ENCODE data around the gene SNX8.

The SNX8 gene

GRCh38 chr7:2247141-2247995 is 66.9 kb downstream of the SNX8 start:
- in situ Hi-C loops (cut with MboI; ENCODE audit: low sequenced_read_pairs), result no loop called here
- peak in 1 of 2 experiments; percentile 69 for DNase-seq (ENCODE audit: low spot score in 2 of 2)
- Histone ChIP-seq H3K27me3 (ENCODE audit: low read depth) (no peaks in the 10 kb centered on the region), H3K36me3 (replicated peaks) (no peaks in the 10 kb centered on the region; the same call in none of the 2 replicates), H3K4me3 (no peak overlapping the region), H3K4me1 (peaks cover 4% of the 10 kb centered on the region; the same call in 1 of the 2 replicates), H3K9me3 (no peaks in the 10 kb centered on the region)

GRCh38 chr7:2245883-2246675 is 68.2 kb downstream of the SNX8 start:
- in situ Hi-C loops (cut with MboI; ENCODE audit: low sequenced_read_pairs), result no loop called here
- no peak for DNase-seq (ENCODE audit: low spot score in 2 of 2)
- peaks cover 4% of the 10 kb centered on the region for H3K36me3 ChIP-seq (replicated peaks)
- no peaks in the 10 kb centered on the region for H3K9me3 ChIP-seq
- no peak overlapping the region for H3K4me3 ChIP-seq
- peaks cover 4% of the 10 kb centered on the region; the same call in 1 of the 2 replicates for H3K4me1 ChIP-seq
- no peaks in the 10 kb centered on the region for H3K27me3 ChIP-seq (ENCODE audit: low read depth)

GRCh38 chr7:2244404-2244995 is 69.7 kb downstream of the SNX8 start:
- H3K4me1 ChIP-seq, result peaks cover 4% of the 10 kb centered on the region; the same call in 1 of the 2 replicates
- no peak for DNase-seq (ENCODE audit: low spot score in 2 of 2)
- H3K9me3 ChIP-seq, result no peaks in the 10 kb centered on the region
- H3K27me3 ChIP-seq (ENCODE audit: low read depth), result no peaks in the 10 kb centered on the region
- in situ Hi-C loops (cut with MboI; ENCODE audit: low sequenced_read_pairs), result no loop called here
- H3K36me3 ChIP-seq (replicated peaks), result peaks cover 16% of the 10 kb centered on the region
- no peak overlapping the region for H3K4me3 ChIP-seq

GRCh38 chr7:2243458-2243857 is 70.8 kb downstream of the SNX8 start:
- no peak for DNase-seq (ENCODE audit: low spot score in 2 of 2)
- H3K4me1 ChIP-seq, result peaks cover 4% of the 10 kb centered on the region; the same call in 1 of the 2 replicates
- H3K27me3 ChIP-seq (ENCODE audit: low read depth), result no peaks in the 10 kb centered on the region
- peaks cover 23% of the 10 kb centered on the region for H3K36me3 ChIP-seq (replicated peaks)
- no peaks in the 10 kb centered on the region for H3K9me3 ChIP-seq
- in situ Hi-C loops (cut with MboI; ENCODE audit: low sequenced_read_pairs), result no loop called here
- H3K4me3 ChIP-seq, result no peak overlapping the region

- in situ Hi-C loops (cut with MboI; ENCODE audit: low sequenced_read_pairs), result no loop called here
- peak overlapping the region; percentile 85 for H3K4me3 ChIP-seq
- H3K36me3 ChIP-seq (replicated peaks), result peaks cover 29% of the 10 kb centered on the region
- peaks cover 4% of the 10 kb centered on the region; the same call in 1 of the 2 replicates for H3K4me1 ChIP-seq
- DNase-seq (ENCODE audit: low spot score in 2 of 2), result peak; percentile 12 to 59
- no peaks in the 10 kb centered on the region for H3K27me3 ChIP-seq (ENCODE audit: low read depth)
- H3K9me3 ChIP-seq, result no peaks in the 10 kb centered on the region
Measured at GRCh38 chr7:2242541-2243429, 71.5 kb downstream of the SNX8 start.

GRCh38 chr7:2241580-2242540 is 72.4 kb downstream of the SNX8 start, which contains the start of the genes MRM2 and NUDT1:
TSS of gene MRM2 (minus strand) at chr7:2242205. CDS start at chr7:2242169, 36 bp downstream.
TSS of gene NUDT1 (plus strand) at chr7:2242226. CDS start at chr7:2244575, 2,349 bp downstream.
- in situ Hi-C loops (cut with MboI; ENCODE audit: low sequenced_read_pairs), result no loop called here
- no peaks in the 10 kb centered on the region for H3K27me3 ChIP-seq (ENCODE audit: low read depth)
- H3K9me3 ChIP-seq, result no peaks in the 10 kb centered on the region
- peaks cover 39% of the 10 kb centered on the region for H3K36me3 ChIP-seq (replicated peaks)
- peak; percentile 75 to 92 for DNase-seq (ENCODE audit: low spot score in 2 of 2)
- H3K4me3 ChIP-seq, result peak within 1 kb of the TSS; percentile 85
- peaks cover 4% of the 10 kb centered on the region; the same call in 1 of the 2 replicates for H3K4me1 ChIP-seq

GRCh38 chr7:2239242-2239641 is 75.0 kb downstream of the SNX8 start:
- peaks cover 4% of the 10 kb centered on the region; the same call in 1 of the 2 replicates for H3K4me1 ChIP-seq
- in situ Hi-C loops (cut with MboI; ENCODE audit: low sequenced_read_pairs), result no loop called here
- H3K9me3 ChIP-seq, result no peaks in the 10 kb centered on the region
- DNase-seq (ENCODE audit: low spot score in 2 of 2), result no peak
- H3K27me3 ChIP-seq (ENCODE audit: low read depth), result no peaks in the 10 kb centered on the region
- peaks cover 65% of the 10 kb centered on the region for H3K36me3 ChIP-seq (replicated peaks)
- H3K4me3 ChIP-seq, result no peak overlapping the region

GRCh38 chr7:2237109-2237602 is 77.1 kb downstream of the SNX8 start:
- DNase-seq (ENCODE audit: low spot score in 2 of 2), result no peak
- Histone ChIP-seq H3K27me3 (ENCODE audit: low read depth) (no peaks in the 10 kb centered on the region), H3K4me1 (0 out of 2 replicates have a peak, but pooled peaks cover 4% of the 10 kb centered on the region), H3K4me3 (no peak overlapping the region), H3K36me3 (replicated peaks) (peaks cover 67% of the 10 kb centered on the region), H3K9me3 (no peaks in the 10 kb centered on the region)
- in situ Hi-C loops (cut with MboI; ENCODE audit: low sequenced_read_pairs), result no loop called here

- no peak for DNase-seq (ENCODE audit: low spot score in 2 of 2)
- in situ Hi-C loops (cut with MboI; ENCODE audit: low sequenced_read_pairs), result no loop called here
- H3K4me3 ChIP-seq, result no peak overlapping the region
- H3K27me3 ChIP-seq (ENCODE audit: low read depth), result no peaks in the 10 kb centered on the region
- no peaks in the 10 kb centered on the region for H3K9me3 ChIP-seq
- H3K4me1 ChIP-seq, result 0 out of 2 replicates have a peak, but pooled peaks cover 4% of the 10 kb centered on the region
- H3K36me3 ChIP-seq (replicated peaks), result peaks cover 61% of the 10 kb centered on the region
Measured at GRCh38 chr7:2233926-2234325, 80.3 kb downstream of the SNX8 start.

- peak; percentile 73 to 93 for DNase-seq (ENCODE audit: low spot score in 2 of 2)
- H3K27me3 ChIP-seq (ENCODE audit: low read depth), result no peaks in the 10 kb centered on the region
- peak within 1 kb of the TSS; percentile 62 for H3K4me3 ChIP-seq
- 0 out of 2 replicates have a peak, but pooled peaks cover 4% of the 10 kb centered on the region for H3K4me1 ChIP-seq
- in situ Hi-C loops (cut with MboI; ENCODE audit: low sequenced_read_pairs), result no loop called here
- peaks cover 55% of the 10 kb centered on the region for H3K36me3 ChIP-seq (replicated peaks)
- no peaks in the 10 kb centered on the region for H3K9me3 ChIP-seq
Measured at GRCh38 chr7:2232766-2233520, 81.3 kb downstream of the SNX8 start, which contains the start of gene MAD1L1. TSS of gene MAD1L1 (minus strand) at chr7:2232945. CDS start at chr7:2230133, 2,812 bp downstream.
